ENCODE data around the gene AGBL5.
"Not testable (repeated sequence)": the region's sequence is repeated elsewhere in the genome, so short reads cannot be mapped to it uniquely, and the experiment has no call there.

AGBL5 gene

DNA sequence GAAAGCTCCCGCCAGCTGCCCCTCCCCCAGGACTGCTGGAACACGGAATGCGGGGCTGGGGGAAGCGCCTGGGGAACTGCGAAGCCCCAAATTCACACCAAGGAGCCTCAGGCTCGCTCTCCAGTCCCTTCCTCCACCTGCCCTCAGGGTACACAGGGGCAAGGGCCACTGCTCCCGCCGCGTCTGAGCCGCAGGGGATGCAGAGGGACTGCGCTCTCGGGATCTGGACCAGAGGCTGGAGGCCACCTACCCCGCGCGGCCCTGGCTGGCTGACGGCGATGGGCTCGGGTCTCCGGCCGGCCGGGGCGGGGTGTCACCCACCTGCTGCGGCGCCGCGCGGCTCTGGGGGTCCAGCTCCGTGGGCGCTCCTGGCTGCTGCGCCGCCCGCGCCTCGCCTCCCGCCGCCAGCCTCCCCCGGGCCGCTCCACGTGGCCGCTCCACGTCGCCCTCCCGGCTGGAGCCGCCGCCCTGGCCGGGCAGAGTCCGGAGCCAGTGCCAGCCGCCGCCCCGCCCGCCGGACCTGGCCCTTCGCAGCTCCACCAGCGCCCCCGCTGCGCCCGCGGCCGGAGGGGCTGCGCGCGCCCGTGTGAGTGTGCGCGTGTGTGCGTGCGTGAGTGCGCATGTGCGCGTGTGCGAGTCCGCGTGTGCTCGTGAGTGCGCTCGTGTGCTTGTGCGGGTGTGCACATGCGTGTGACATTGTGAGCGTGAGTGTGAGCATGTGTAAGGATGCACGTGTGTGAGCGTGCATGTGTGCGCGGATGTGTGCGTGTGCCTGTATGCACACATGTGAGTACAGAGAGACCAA is 67.3 kb downstream of the AGBL5 start, which contains the start of gene CGREF1:
Gene CGREF1, minus strand, starts transcription at position 604 of the 805 bp plus-strand sequence. CDS start 14,762 bp downstream, outside the sequence.
- DNase-seq (ENCODE audit: low read depth in 3 of 3), result peak in 1 of 3 experiments; percentile 22

DNA sequence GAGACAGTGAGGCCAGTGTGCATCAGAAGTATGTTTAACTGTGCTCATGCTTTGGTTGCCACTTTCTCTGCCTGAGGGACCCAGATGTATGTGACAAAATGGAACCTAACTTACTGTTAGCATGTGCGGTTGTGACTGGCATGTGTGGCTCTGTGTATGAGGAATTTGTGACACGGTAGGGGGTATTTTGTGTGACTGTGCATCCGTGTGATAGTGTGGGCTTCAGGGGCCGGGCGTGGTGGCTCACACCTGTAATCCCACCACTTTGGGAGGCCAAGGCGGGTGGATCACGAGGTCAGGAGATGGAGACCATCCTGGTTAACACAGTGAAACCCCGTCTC is 67.8 kb downstream of the AGBL5 start:
- not testable (repeated sequence) for DNase-seq (ENCODE audit: low read depth in 3 of 3)

All from stimulated activated CD4-positive, alpha-beta T cell treated with anti-CD3 and anti-CD28 coated beads, TNF-alpha, amount 100 ng/mL, for 24 hours (primary cell).